AG09319 (cell line): ENCODE results near the gene CSF3R.

Experiments
- DNase-seq: peaks from one replicate; pipeline ENCODE4 v3.0.0-alpha.2; 2010; ENCODE audit warnings: low read depth; ENCODE audit errors: extremely low read depth
- TF ChIP-seq, protein P1 (sequence below): IDR thresholded peaks from 2 replicates; pipeline ENCODE4 v1.5.1; 2011; ENCODE audit warnings: low read depth, mild to moderate bottlenecking, inconsistent platforms, low read length, moderate library complexity

CSF3R gene

DNA sequence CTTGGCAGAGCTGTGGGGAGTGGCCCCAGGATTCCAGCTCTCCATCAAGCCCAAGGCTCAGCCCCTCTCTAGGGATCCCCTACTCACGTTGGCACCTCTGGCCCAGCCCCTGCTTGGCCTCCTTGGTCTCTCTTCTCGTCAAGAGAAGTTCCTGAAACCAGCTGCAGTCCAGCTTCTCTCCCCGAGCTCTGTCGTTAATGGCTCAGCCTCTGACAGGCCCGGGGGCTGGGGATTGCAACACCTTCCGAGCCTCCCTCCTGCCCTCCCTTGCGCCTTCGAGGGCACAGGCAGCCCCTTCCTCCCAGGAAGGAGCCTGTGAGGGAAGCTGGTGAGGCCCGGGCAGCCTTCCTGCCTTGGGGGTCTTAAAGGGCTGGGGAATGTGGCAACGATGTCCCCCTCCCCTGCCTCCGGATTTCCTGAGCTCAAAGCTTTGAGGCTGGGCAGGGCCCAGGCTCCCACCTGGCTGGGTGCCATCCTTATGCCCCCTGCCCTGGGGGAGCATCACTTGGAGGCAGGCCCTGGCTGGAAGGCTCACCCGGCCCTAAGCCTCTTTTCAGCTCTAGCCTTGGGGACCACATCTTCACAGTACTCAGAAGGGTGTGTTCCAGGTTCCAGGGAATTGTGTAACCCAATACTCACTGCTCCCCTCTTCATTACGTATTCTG is at the start of gene CSF3R:
Gene CSF3R, minus strand, starts transcription at position 190 of the 665 bp plus-strand sequence. CDS start 3,417 bp downstream, outside the sequence.
- TF ChIP-seq, protein P1, sequence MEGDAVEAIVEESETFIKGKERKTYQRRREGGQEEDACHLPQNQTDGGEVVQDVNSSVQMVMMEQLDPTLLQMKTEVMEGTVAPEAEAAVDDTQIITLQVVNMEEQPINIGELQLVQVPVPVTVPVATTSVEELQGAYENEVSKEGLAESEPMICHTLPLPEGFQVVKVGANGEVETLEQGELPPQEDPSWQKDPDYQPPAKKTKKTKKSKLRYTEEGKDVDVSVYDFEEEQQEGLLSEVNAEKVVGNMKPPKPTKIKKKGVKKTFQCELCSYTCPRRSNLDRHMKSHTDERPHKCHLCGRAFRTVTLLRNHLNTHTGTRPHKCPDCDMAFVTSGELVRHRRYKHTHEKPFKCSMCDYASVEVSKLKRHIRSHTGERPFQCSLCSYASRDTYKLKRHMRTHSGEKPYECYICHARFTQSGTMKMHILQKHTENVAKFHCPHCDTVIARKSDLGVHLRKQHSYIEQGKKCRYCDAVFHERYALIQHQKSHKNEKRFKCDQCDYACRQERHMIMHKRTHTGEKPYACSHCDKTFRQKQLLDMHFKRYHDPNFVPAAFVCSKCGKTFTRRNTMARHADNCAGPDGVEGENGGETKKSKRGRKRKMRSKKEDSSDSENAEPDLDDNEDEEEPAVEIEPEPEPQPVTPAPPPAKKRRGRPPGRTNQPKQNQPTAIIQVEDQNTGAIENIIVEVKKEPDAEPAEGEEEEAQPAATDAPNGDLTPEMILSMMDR: no peak
- no peak for DNase-seq

DNA sequence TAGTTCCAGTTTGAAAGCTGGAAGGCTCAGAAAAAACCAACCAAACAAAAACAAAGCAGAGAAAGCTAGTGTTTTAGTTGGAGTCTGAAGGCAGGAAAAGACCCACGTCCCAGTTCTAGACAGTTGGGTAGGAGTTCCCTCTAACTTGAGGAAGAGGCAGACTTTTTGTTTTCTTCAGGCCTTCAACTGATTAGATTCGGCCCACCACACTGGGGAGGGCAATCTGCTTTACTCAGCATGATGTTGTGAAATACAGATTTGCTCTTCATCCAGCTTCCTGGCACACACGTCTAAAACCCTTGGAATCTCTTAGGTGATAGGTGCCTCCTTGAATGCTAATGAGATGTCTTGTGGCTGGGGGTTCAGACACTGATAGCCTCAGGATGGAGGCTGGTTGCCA is 49.1 kb upstream of the CSF3R start:
- TF ChIP-seq, protein P1: no peak
- no peak for DNase-seq

DNA sequence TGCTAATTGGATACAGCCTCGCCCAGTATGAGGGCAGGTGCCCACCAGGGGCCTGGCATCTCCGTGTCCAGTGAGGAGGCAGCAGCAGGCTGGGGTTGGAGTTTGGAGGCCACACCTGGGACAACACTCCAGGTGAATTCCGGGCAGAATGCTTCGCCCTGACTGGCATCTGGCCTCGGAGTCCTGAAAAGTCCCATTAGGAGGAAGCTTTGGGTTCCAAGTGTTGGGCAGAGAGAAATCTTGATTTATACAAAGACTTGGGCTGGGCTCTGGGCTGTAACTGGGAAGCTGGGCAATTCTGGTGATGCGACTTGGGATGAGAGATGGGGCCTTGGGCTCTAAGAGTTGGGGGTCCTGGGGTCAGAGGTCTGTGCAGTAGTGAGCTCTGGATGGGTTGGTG is 48.1 kb upstream of the CSF3R start:
- DNase-seq: no peak
- TF ChIP-seq, protein P1: no peak

DNA sequence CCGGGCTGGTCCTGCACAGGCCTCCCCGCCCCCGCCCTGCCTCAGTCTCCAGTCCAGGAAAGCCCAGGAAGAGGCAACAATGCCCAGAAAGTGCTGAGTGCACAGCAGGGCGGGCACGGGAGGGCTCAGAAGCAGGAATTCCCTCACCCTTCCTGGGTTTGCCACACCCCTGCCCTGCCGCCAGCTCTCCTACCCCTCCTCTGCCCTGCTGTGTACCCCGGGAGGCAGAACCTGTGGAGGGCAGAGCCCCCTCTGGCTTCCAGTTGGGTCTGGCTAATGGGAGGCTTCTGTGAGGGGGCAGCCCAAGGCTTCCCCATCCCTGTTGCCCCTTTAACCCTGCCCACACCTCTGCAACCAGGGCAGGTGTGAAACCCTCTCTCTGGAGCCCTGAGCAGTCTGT is 47.5 kb upstream of the CSF3R start:
- TF ChIP-seq, protein P1: no peak
- DNase-seq: no peak

DNA sequence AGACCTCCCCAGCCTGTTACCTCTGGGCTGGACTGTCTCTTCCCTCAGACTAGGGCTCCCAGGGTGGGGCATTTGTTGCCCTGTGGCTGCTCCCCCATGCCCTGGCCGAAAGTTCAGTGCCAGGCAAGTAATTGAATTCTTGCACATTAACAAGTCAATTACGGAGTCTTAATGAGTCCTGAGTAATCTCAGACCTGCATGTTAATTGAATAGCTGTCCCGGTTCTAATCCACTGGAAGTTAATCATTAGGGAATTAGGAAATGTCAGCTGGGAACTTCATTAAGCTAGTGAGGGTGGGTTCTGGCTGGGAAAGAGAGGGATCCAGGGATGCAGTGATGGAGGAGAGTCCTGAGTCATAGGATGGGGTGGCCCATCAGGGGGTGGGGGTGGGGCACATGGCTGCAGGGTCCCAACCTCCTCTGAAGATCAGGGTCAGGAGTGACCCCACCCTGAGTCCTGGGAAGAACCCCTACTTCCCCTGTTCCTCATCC is 47.1 kb upstream of the CSF3R start:
- TF ChIP-seq, protein P1: no peak
- no peak for DNase-seq

DNA sequence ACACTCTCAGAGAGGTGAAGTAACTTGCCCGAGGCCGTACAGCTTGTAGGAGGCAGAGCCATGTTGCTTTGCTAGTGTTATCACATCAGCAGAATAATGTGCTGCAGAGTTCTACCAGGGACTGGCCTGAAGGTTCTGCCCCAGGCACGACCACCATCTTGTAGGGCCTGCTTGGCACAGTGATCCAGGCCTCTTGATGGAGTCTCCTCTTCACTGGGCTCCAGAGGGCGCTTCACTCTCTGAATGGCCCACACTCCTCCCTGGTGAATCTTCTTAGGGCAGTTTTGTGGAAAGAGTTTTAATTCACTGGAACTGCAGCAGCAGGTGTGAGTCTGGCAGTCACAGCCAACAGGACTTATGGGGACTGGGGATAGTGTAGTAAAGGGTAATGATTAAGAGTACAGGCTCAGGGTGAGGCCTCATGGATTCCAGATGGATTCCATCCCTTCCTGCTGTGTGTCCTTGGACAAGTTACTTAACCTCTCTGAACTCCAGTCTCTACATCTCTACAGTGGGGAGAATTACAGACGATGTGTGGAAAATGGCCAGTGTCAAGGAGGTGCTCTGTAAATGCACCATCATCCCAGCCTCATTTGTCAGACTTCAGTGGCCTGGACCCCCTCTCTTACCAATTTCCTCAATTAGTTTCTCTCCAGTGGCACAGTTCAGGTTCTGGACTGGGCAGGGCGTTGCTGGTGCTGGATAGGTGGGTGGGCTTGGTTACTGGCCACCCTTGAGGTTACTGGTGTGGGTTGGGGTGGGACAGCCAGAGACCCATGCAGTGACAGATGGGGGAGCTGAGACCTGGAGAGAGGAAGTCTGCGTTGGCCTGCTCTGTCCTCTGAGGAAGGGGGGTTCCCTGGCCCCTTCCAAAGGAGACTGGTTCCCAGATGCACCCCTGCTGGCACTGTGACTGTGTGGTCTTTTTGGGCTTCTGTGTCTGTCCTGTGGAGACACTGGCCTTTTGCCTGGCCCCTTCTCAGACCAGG is 45.9 kb upstream of the CSF3R start:
- TF ChIP-seq, protein P1: no peak
- no peak for DNase-seq

DNA sequence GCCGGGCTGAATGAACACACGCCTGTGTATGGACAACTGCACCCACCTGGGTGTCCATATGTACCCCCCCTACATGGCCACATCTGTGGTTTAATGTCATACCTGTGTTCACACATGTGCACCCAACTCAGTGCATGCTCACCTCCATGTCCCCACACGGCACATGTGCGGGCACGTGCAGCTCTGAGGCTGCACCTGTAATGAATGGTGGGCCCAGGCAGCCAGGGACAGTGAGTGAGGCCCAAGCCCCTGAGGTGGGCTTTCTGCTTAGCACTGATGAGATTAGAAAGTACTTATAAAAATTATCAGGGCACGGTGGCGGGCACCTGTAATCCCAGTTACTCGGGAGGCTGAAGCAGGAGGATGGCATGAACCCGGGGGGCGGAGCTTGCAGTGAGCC is 42.5 kb upstream of the CSF3R start:
- TF ChIP-seq, protein P1: no peak

More for the DNA sequence above, 42.5 kb upstream of the CSF3R start:
- no peak for DNase-seq
